HepG2 (cell line): ENCODE measurements around the gene PALM. TPM values are rescaled to one million over a fixed set of nuclear protein-coding genes. Genes with fewer than 3 reads are reported as not detected.
A peak's percentile ranks its signal among the peaks of the same experiment; 100 is the strongest.

Source experiments
- BCL6 ChIP-seq: IDR thresholded peaks from 2 replicates; pipeline ENCODE4 v1.6.1; 2016; ENCODE audit warnings: missing genetic modification reagents, missing compliant biosample characterization
- HNRNPLL ChIP-seq: fragments of 200-400 bp; formaldehyde crosslinking; IDR thresholded peaks from 2 replicates; pipeline ENCODE4 v1.6.1; 2017; ENCODE audit warnings: mild to moderate bottlenecking, low read depth, low read length; ENCODE audit not compliant: poor library complexity, severe bottlenecking
- KAT8 ChIP-seq: IDR thresholded peaks from 2 replicates; pipeline ENCODE4 v1.6.1; 2016; ENCODE audit warnings: missing genetic modification reagents, missing compliant biosample characterization
- KDM2A ChIP-seq: sonication (generic); formaldehyde crosslinking; IDR thresholded peaks from 2 replicates; pipeline ENCODE4 v1.4.0; 2020; ENCODE audit warnings: low read depth, missing genetic modification reagents, borderline replicate concordance
- KLF15 ChIP-seq: sonication (generic); formaldehyde crosslinking; IDR thresholded peaks from 2 replicates; pipeline ENCODE4 v1.8.1; 2023; ENCODE audit warnings: borderline replicate concordance, mild to moderate bottlenecking, inconsistent platforms, missing genetic modification reagents, mixed read lengths
- MTA1 ChIP-seq: sonication (generic); formaldehyde crosslinking; IDR thresholded peaks from 2 replicates; pipeline ENCODE4 v1.4.0; 2020; ENCODE audit warnings: missing genetic modification reagents, mild to moderate bottlenecking, borderline replicate concordance
- NR2F6 ChIP-seq, 2 experiments: IDR thresholded peaks; 2 replicates each; pipeline ENCODE4 v1.6.1; 2016; ENCODE audit warnings: antibody characterized with exemption in 1 of 2, mild to moderate bottlenecking in 1 of 2
- RBFOX2 ChIP-seq: fragments of 200-400 bp; formaldehyde crosslinking; IDR thresholded peaks from 2 replicates; pipeline ENCODE4 v1.6.1; 2017; ENCODE audit warnings: low read depth, mild to moderate bottlenecking, low read length
- RNF2 ChIP-seq: fragments of 450-650 bp; conservative IDR thresholded peaks from 2 replicates; pipeline ENCODE4 v1.6.1; 2016; ENCODE audit warnings: low read depth
- SP2 ChIP-seq: sonication (generic); formaldehyde crosslinking; IDR thresholded peaks from 2 replicates; pipeline ENCODE4 v1.5.1; 2020; ENCODE audit warnings: mild to moderate bottlenecking, missing genetic modification reagents
- SUZ12 ChIP-seq: fragments of 150-350 bp; IDR thresholded peaks from 2 replicates; pipeline ENCODE4 v1.6.1; 2014; ENCODE audit warnings: low read depth, low read length
- ZMYM3 ChIP-seq: sonication (generic); formaldehyde crosslinking; IDR thresholded peaks from 2 replicates; pipeline ENCODE4 v1.5.1; 2020; ENCODE audit warnings: mild to moderate bottlenecking, missing genetic modification reagents
- ZNF367 ChIP-seq: sonication (generic); formaldehyde crosslinking; IDR thresholded peaks from 2 replicates; pipeline ENCODE4 v1.4.0; 2020; ENCODE audit warnings: missing genetic modification reagents, borderline replicate concordance
- ZNF605 ChIP-seq: sonication (generic); formaldehyde crosslinking; IDR thresholded peaks from 2 replicates; pipeline ENCODE4 v1.8.0; 2022; ENCODE audit warnings: mild to moderate bottlenecking, missing genetic modification reagents
- ZNF816 ChIP-seq: sonication (generic); formaldehyde crosslinking; IDR thresholded peaks from 2 replicates; pipeline ENCODE4 v1.8.0; 2022; ENCODE audit warnings: missing genetic modification reagents, mild to moderate bottlenecking, borderline replicate concordance
- polyA plus RNA-seq, 8 experiments: library from polyadenylated mRNA; depleted of rRNA in 3 of 8; stranded (reverse) in 7 of 8; unstranded in 1 of 8; fragments of >200 nt; fragmentation: Illumina TruSeq in 4 of 8; extraction: Trizol in 4 of 8; gene quantifications; 2 replicates each; pipeline versions ENCODE4 v1.2.1 to v1.2.3, GENCODE V29; 2011 to 2016; ENCODE audit warnings: low read depth in 4 of 8, missing spikeins in 1 of 8, mixed read lengths in 1 of 8; ENCODE audit not compliant: insufficient read depth in 1 of 8
- total RNA-seq, 5 experiments: library from RNA; depleted of rRNA; stranded (reverse); fragments of >200 nt; fragmentation: Illumina TruSeq; extraction: Trizol; gene quantifications; 2 replicates each; pipeline ENCODE4 v1.2.3, GENCODE V29; 2016; ENCODE audit warnings: low read depth in 1 of 5
- TF ChIP-seq, protein P1 (sequence below): sonication (generic); formaldehyde crosslinking; IDR thresholded peaks from 2 replicates; pipeline ENCODE4 v1.4.0; 2020; ENCODE audit warnings: missing genetic modification reagents
- TF ChIP-seq, protein P2 (sequence below): sonication (generic); formaldehyde crosslinking; IDR thresholded peaks from 2 replicates; pipeline ENCODE4 v1.4.0; 2020; ENCODE audit warnings: missing genetic modification reagents
- TF ChIP-seq, protein P3 (sequence below): IDR thresholded peaks from 2 replicates; pipeline ENCODE4 v1.6.1; 2016; ENCODE audit warnings: mild to moderate bottlenecking, missing biosample characterization, missing genetic modification reagents
- TF ChIP-seq, protein P4 (sequence below): sonication (generic); formaldehyde crosslinking; IDR thresholded peaks from 2 replicates; pipeline ENCODE4 v1.4.0; 2020; ENCODE audit warnings: mild to moderate bottlenecking, missing genetic modification reagents
- TF ChIP-seq, protein P5 (sequence below): sonication (generic); formaldehyde crosslinking; IDR thresholded peaks from 2 replicates; pipeline ENCODE4 v1.5.0; 2020; ENCODE audit warnings: missing genetic modification reagents

PALM gene
- total and polyA plus RNA-seq, 2 of the 13 experiments (the other 11 are each of a cell fraction or from before 2014, with no cell fraction given) = 4.0 to 9.7 TPM

DNA sequence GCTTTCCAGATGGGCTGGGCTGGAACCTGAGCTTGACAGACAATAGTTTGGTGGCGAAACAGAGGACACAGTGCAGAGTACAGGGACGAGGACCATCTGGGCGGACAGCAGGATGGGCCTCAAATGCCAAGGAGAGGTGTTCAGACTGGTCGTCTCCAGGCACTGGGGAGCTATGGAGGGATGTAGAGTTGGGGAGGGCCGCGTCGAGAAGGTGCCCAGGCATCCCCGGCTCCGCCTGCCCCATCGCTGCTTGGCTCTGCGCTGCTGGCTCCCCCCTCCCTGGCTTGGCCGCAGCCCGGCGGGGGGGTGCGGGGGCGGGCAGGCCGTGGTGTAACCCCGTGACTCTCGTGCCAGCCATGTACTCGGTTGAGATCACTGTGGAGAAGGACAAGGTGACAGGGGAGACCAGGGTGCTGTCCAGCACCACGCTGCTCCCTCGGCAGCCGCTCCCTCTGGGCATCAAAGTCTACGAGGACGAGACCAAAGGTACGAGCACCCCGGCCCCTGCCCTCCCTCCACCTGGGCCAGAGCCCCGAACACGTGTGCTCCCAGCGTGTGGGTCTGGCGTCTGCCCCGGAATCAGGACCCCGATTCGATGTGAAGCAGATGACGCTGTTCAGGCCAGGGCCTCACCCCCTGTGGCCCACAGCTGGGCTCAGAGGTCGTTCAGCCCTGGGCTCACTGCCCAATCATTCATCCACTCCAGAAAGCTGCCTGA is 31.4 kb downstream of the PALM start (continued):
- TF ChIP-seq, protein P1, sequence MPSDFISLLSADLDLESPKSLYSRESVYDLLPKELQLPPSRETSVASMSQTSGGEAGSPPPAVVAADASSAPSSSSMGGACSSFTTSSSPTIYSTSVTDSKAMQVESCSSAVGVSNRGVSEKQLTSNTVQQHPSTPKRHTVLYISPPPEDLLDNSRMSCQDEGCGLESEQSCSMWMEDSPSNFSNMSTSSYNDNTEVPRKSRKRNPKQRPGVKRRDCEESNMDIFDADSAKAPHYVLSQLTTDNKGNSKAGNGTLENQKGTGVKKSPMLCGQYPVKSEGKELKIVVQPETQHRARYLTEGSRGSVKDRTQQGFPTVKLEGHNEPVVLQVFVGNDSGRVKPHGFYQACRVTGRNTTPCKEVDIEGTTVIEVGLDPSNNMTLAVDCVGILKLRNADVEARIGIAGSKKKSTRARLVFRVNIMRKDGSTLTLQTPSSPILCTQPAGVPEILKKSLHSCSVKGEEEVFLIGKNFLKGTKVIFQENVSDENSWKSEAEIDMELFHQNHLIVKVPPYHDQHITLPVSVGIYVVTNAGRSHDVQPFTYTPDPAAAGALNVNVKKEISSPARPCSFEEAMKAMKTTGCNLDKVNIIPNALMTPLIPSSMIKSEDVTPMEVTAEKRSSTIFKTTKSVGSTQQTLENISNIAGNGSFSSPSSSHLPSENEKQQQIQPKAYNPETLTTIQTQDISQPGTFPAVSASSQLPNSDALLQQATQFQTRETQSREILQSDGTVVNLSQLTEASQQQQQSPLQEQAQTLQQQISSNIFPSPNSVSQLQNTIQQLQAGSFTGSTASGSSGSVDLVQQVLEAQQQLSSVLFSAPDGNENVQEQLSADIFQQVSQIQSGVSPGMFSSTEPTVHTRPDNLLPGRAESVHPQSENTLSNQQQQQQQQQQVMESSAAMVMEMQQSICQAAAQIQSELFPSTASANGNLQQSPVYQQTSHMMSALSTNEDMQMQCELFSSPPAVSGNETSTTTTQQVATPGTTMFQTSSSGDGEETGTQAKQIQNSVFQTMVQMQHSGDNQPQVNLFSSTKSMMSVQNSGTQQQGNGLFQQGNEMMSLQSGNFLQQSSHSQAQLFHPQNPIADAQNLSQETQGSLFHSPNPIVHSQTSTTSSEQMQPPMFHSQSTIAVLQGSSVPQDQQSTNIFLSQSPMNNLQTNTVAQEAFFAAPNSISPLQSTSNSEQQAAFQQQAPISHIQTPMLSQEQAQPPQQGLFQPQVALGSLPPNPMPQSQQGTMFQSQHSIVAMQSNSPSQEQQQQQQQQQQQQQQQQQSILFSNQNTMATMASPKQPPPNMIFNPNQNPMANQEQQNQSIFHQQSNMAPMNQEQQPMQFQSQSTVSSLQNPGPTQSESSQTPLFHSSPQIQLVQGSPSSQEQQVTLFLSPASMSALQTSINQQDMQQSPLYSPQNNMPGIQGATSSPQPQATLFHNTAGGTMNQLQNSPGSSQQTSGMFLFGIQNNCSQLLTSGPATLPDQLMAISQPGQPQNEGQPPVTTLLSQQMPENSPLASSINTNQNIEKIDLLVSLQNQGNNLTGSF (CRISPR knock-in tag) = no peak
- TF ChIP-seq KDM2A (CRISPR knock-in tag) (peak; percentile 68; the same call in 1 of the 2 replicates), KLF15 (CRISPR knock-in tag) (no peak), ZNF605 (CRISPR knock-in tag) (peak; percentile 58; the same call in 1 of the 2 replicates), RNF2 (peak; percentile 75; the same call in 1 of the 2 replicates), ZMYM3 (CRISPR knock-in tag) (peak; percentile 88), KAT8 (CRISPR knock-in tag) (no peak), HNRNPLL (no peak), BCL6 (CRISPR knock-in tag) (peak; percentile 25; the same call in 1 of the 2 replicates), RBFOX2 (peak; percentile 69), ZNF816 (CRISPR knock-in tag) (0 out of 2 replicates have a peak, but pooled peaks have one; percentile 33), NR2F6 (IDR thresholded peaks at IDR 0.05) (no peak; the same call in none of the 2 replicates), NR2F6 (CRISPR knock-in tag; IDR thresholded peaks at IDR 0.05) (peak; percentile 15; the same call in 1 of the 2 replicates), SP2 (CRISPR knock-in tag) (0 out of 2 replicates have a peak, but pooled peaks have one; percentile 10), ZNF367 (no peak), SUZ12 (no peak), MTA1 (CRISPR knock-in tag) (peak; percentile 87; the same call in 1 of the 2 replicates)
- TF ChIP-seq, protein P2, sequence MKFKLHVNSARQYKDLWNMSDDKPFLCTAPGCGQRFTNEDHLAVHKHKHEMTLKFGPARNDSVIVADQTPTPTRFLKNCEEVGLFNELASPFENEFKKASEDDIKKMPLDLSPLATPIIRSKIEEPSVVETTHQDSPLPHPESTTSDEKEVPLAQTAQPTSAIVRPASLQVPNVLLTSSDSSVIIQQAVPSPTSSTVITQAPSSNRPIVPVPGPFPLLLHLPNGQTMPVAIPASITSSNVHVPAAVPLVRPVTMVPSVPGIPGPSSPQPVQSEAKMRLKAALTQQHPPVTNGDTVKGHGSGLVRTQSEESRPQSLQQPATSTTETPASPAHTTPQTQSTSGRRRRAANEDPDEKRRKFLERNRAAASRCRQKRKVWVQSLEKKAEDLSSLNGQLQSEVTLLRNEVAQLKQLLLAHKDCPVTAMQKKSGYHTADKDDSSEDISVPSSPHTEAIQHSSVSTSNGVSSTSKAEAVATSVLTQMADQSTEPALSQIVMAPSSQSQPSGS (CRISPR knock-in tag) = no peak
- TF ChIP-seq, protein P3, sequence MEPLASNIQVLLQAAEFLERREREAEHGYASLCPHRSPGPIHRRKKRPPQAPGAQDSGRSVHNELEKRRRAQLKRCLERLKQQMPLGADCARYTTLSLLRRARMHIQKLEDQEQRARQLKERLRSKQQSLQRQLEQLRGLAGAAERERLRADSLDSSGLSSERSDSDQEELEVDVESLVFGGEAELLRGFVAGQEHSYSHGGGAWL (CRISPR knock-in tag) = peak; percentile 72; the same call in 1 of the 2 replicates
- TF ChIP-seq, protein P4, sequence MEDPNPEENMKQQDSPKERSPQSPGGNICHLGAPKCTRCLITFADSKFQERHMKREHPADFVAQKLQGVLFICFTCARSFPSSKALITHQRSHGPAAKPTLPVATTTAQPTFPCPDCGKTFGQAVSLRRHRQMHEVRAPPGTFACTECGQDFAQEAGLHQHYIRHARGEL (CRISPR knock-in tag) = no peak
- TF ChIP-seq, protein P5, sequence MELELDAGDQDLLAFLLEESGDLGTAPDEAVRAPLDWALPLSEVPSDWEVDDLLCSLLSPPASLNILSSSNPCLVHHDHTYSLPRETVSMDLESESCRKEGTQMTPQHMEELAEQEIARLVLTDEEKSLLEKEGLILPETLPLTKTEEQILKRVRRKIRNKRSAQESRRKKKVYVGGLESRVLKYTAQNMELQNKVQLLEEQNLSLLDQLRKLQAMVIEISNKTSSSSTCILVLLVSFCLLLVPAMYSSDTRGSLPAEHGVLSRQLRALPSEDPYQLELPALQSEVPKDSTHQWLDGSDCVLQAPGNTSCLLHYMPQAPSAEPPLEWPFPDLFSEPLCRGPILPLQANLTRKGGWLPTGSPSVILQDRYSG (CRISPR knock-in tag) = 0 out of 2 replicates have a peak, but pooled peaks have one; percentile 79
